ENCODE data around the gene DDX1.

DNA sequence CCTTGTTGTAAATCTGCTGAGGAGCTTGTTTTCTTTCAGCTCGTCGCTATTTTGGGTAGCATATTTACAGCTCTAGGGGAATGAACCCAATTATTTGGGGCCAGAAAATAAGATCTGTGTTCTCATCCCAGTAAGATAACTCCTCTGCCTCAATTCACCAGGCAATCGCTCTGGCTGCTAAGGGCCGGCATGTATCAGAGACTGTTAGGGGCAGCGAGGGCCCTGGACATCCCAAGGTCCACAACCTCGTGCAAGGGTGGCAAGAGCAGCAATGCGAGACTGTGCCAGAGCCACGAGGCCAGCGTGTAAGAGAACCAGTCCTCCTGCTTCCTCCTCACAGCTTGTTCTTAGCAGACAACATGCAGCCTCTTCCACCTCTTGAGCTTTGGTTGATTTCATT is 66.1 kb downstream of the DDX1 start:
- TF ChIP-seq, protein P1, sequence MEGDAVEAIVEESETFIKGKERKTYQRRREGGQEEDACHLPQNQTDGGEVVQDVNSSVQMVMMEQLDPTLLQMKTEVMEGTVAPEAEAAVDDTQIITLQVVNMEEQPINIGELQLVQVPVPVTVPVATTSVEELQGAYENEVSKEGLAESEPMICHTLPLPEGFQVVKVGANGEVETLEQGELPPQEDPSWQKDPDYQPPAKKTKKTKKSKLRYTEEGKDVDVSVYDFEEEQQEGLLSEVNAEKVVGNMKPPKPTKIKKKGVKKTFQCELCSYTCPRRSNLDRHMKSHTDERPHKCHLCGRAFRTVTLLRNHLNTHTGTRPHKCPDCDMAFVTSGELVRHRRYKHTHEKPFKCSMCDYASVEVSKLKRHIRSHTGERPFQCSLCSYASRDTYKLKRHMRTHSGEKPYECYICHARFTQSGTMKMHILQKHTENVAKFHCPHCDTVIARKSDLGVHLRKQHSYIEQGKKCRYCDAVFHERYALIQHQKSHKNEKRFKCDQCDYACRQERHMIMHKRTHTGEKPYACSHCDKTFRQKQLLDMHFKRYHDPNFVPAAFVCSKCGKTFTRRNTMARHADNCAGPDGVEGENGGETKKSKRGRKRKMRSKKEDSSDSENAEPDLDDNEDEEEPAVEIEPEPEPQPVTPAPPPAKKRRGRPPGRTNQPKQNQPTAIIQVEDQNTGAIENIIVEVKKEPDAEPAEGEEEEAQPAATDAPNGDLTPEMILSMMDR (conservative IDR thresholded peaks at IDR 0.05; ENCODE audit: low read depth, low read length): no peak
- TF ChIP-seq EZH2 (IDR thresholded peaks at IDR 0.05; ENCODE audit: borderline replicate concordance, low read depth, low read length, poor library complexity, severe bottlenecking): no peak
